ENCODE measurements around the gene ASGR2. TPM values are rescaled to one million over a fixed set of nuclear protein-coding genes. Genes with fewer than 3 reads are reported as not detected.
A peak's percentile ranks its signal among the peaks of the same experiment; 100 is the strongest.

Gene ASGR2
- polyA plus RNA-seq, 2 of the 4 experiments (the other 2 are of a cell fraction): 0.06 to 0.34 TPM

DNA sequence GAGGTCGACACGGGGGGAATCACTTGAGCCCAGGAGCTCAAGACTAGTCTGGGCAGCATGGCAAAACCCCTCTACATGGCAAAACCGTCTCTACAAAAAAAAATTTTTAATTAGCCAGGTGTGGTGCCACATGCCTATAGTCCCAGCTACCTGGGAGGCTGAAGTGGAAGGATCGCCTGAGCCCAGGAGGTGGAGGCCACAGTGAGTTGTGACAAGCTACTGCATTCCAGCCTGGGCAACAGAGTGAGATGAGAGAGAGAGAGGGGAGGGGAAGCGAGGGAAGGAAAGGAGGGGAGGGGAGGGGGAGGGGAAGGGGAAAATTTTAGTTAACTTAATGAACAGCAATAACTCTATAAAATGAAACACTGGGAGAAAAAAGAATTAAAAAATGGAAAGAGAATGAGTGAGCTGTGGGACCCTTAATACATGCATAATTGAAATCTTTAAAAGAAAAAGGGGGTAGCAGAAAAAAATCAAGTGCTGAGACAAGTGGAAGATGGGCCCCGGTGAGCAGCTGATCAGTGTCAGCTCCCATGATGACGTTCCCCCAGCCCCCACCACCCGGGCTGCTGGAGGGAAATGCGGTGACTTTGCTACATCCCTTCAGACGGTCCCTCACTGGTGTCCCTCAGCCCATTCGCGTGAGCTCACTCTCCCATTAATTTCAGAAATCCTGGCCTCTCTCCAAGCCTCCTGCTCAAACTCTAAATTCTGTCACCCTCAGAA, 2.7 kb downstream of the ASGR2 start:
- WGBS (ENCODE audit: missing lambda C conversion rate): 47% methylated on average over 12 of the region's 12 CpGs
- Histone ChIP-seq H3K4me1 (peaks cover 9% of the 10 kb centered on the region; the same call in 2 of the 3 replicates), H3K4me3 (no peak overlapping the region), H3K27ac (no peak overlapping the region), H3K9me3 (no peaks in the 10 kb centered on the region), H3K4me2 (no peak overlapping the region)
- POLR2A ChIA-PET: no interaction called here
- TF ChIP-seq, protein P1, sequence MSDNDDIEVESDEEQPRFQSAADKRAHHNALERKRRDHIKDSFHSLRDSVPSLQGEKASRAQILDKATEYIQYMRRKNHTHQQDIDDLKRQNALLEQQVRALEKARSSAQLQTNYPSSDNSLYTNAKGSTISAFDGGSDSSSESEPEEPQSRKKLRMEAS (IDR thresholded peaks at IDR 0.05): no peak
- TF ChIP-seq RCOR1 (IDR thresholded peaks at IDR 0.05; ENCODE audit: low read depth, low read length) (no peak), PHF8 (IDR thresholded peaks at IDR 0.05; ENCODE audit: borderline replicate concordance, low read depth) (no peak), CEBPB (IDR thresholded peaks at IDR 0.05) (no peak), FOSL2 (IDR thresholded peaks at IDR 0.05) (no peak), FOSL2 (CRISPR knock-in tag; IDR thresholded peaks at IDR 0.05) (no peak), SMC3 (IDR thresholded peaks at IDR 0.05) (no peak), FOSB (CRISPR knock-in tag; IDR thresholded peaks at IDR 0.05) (no peak), ZNF302 (CRISPR knock-in tag; IDR thresholded peaks at IDR 0.05) (no peak), POLR2A (IDR thresholded peaks at IDR 0.05; ENCODE audit: low read length) (no peak), NPAS2 (CRISPR knock-in tag; IDR thresholded peaks at IDR 0.05; ENCODE audit: borderline replicate concordance) (no peak), HDAC2 (IDR thresholded peaks at IDR 0.05) (no peak), ZC3H11A (IDR thresholded peaks at IDR 0.05) (no peak), HOXB13 (CRISPR knock-in tag; IDR thresholded peaks at IDR 0.05; ENCODE audit: low read depth) (no peak), ZSCAN20 (CRISPR knock-in tag; IDR thresholded peaks at IDR 0.05) (no peak), ESRRA (IDR thresholded peaks at IDR 0.05; ENCODE audit: borderline replicate concordance, low read length) (no peak), SREBF2 (IDR thresholded peaks at IDR 0.05) (no peak)
- TF ChIP-seq, protein P2, sequence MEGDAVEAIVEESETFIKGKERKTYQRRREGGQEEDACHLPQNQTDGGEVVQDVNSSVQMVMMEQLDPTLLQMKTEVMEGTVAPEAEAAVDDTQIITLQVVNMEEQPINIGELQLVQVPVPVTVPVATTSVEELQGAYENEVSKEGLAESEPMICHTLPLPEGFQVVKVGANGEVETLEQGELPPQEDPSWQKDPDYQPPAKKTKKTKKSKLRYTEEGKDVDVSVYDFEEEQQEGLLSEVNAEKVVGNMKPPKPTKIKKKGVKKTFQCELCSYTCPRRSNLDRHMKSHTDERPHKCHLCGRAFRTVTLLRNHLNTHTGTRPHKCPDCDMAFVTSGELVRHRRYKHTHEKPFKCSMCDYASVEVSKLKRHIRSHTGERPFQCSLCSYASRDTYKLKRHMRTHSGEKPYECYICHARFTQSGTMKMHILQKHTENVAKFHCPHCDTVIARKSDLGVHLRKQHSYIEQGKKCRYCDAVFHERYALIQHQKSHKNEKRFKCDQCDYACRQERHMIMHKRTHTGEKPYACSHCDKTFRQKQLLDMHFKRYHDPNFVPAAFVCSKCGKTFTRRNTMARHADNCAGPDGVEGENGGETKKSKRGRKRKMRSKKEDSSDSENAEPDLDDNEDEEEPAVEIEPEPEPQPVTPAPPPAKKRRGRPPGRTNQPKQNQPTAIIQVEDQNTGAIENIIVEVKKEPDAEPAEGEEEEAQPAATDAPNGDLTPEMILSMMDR (IDR thresholded peaks at IDR 0.05): no peak
- TF ChIP-seq, protein P3, sequence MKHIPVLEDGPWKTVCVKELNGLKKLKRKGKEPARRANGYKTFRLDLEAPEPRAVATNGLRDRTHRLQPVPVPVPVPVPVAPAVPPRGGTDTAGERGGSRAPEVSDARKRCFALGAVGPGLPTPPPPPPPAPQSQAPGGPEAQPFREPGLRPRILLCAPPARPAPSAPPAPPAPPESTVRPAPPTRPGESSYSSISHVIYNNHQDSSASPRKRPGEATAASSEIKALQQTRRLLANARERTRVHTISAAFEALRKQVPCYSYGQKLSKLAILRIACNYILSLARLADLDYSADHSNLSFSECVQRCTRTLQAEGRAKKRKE (CRISPR knock-in tag; IDR thresholded peaks at IDR 0.05; ENCODE audit: low read depth): no peak
- FAIRE-seq (no peak), ATAC-seq (0 out of 6 replicates have a peak, but pooled peaks of 1 of the 2 experiments have one; percentile 5), DNase-seq (ENCODE audit: low read depth in 1 of 2, low spot score in 1 of 2) (no peak)
- CTCF ChIA-PET: interaction anchor here (1.0 to 1.9 kb wide), 5 partner anchors 14 to 61 kb away, joined by 3 to 5 read pairs (median 3); no protein-coding TSS in a partner anchor

DNA sequence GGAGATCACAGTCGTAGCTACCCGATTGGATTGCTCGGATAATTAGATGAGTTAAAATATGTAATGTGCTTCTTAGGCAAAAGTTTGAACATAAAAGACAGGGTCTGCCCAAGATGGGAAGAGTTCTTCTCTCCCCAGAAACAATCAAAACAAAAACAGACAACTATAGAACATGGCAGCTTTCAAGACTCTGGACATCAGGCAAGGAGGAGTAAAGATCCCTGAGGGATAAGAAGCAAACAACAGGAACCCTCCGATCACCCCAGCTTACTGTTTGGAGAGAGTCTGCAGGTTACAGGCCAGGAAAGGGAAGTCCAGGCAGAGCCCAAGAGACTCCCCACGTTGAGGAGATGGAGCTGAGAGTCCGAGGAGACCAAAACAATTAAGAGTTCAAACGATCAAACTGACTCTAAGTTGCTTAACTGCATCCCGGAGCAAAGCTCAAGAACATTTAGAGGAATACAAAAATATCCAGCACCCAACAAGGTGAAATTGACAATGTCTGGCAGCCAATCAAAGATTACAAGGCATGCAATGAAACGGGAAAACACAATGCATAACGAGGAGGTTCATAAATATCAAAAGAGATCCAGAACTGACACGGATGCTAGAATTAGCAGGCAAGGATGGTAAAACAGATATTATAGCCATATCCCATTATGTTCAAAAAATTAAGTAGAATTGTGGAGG, 3.9 kb downstream of the ASGR2 start:
- FAIRE-seq (peak; percentile 88), ATAC-seq (no peak), DNase-seq (ENCODE audit: low read depth in 1 of 2, low spot score in 1 of 2) (no peak)
- H3K4me2 ChIP-seq: no peak overlapping the region
- TF ChIP-seq MYC (IDR thresholded peaks at IDR 0.05; ENCODE audit: borderline replicate concordance, low read length): no peak
- no peak for TF ChIP-seq ESRRA (IDR thresholded peaks at IDR 0.05; ENCODE audit: borderline replicate concordance, low read length)
- TF ChIP-seq NPAS2 (CRISPR knock-in tag; IDR thresholded peaks at IDR 0.05; ENCODE audit: borderline replicate concordance): no peak
- TF ChIP-seq RAD21 (conservative IDR thresholded peaks at IDR 0.05 in 1 of 2, IDR thresholded peaks at IDR 0.05 in 1 of 2): no peak
- TF ChIP-seq, protein P4, sequence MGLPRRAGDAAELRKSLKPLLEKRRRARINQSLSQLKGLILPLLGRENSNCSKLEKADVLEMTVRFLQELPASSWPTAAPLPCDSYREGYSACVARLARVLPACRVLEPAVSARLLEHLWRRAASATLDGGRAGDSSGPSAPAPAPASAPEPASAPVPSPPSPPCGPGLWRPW (IDR thresholded peaks at IDR 0.05): no peak
- H3K27ac ChIP-seq: no peak overlapping the region
- ChIA-PET POLR2A (no interaction called here), CTCF (interaction anchor here (0.6 to 1.9 kb wide), 7 partner anchors 13 to 186 kb away, joined by 3 to 14 read pairs (median 4); partner anchors contain the start of gene CLEC10A)
- WGBS (ENCODE audit: missing lambda C conversion rate): 60% methylated on average over 11 of the region's 11 CpGs
- no peak overlapping the region for H3K4me3 ChIP-seq
- H3K9me3 ChIP-seq: no peaks in the 10 kb centered on the region
- peaks cover 9% of the 10 kb centered on the region; the same call in 2 of the 3 replicates for H3K4me1 ChIP-seq

All from A549 (cell line).